ENCODE measurements around the gene GRID1. TPM values are rescaled to one million over a fixed set of nuclear protein-coding genes. Genes with fewer than 3 reads are reported as not detected.

The GRID1 gene
- total and polyA plus RNA-seq, 10 of the 15 experiments (the other 5 are each of a cell fraction or from before 2014, with no cell fraction given), result 0.04 to 0.62 (median 0.08) TPM; not detected in 5

GRCh38 chr10:86299562-86299961 lies 67.0 kb downstream of the GRID1 start (continued):
- TF ChIP-seq CTCF (IDR thresholded peaks at IDR 0.05 in 2 of 3, conservative IDR thresholded peaks at IDR 0.05 in 1 of 3; ENCODE audit: control insufficient read depth in 2 of 3, extremely low read depth in 1 of 3, insufficient read depth in 1 of 3, low read depth in 3 of 3, low read length in 3 of 3) (no peak), ATF2 (IDR thresholded peaks at IDR 0.05; ENCODE audit: low read length) (no peak), ESRRA (IDR thresholded peaks at IDR 0.05; ENCODE audit: low read length) (no peak), GABPA (IDR thresholded peaks at IDR 0.05; ENCODE audit: low read depth) (no peak), NR2C2 (IDR thresholded peaks at IDR 0.05; ENCODE audit: borderline replicate concordance, control insufficient read depth, insufficient read length, low read depth) (no peak), WRNIP1 (IDR thresholded peaks at IDR 0.05; ENCODE audit: borderline replicate concordance, low read depth, low read length) (no peak), IKZF2 (IDR thresholded peaks at IDR 0.05) (no peak), NFYB (IDR thresholded peaks at IDR 0.05; ENCODE audit: insufficient read depth, low read depth, low read length) (no peak), HDAC6 (IDR thresholded peaks at IDR 0.05; ENCODE audit: unreplicated experiment) (no peak), DPF2 (IDR thresholded peaks at IDR 0.05) (no peak)

GRCh38 chr10:86298501-86299001 lies 68.0 kb downstream of the GRID1 start:
- ChIA-PET CTCF (no interaction called here), RAD21 (ENCODE audit: unreplicated experiment) (no interaction called here), SMC1A (ENCODE audit: uncharacterized antibody, unreplicated experiment) (no interaction called here), POLR2A (no interaction called here)
- H3K4me2 ChIP-seq (ENCODE audit: control insufficient read depth, insufficient read depth), result no peak overlapping the region
- FAIRE-seq (no peak), ATAC-seq (no peak), DNase-seq (ENCODE audit: low read depth, low spot score) (no peak)
- no peaks in the 10 kb centered on the region for H3K9me3 ChIP-seq (replicated peaks; ENCODE audit: control insufficient read depth, insufficient read depth, low read length)
- peaks cover 3% of the 10 kb centered on the region; the same call in 1 of the 2 replicates for H4K20me1 ChIP-seq (ENCODE audit: control insufficient read depth, insufficient read depth)
- no peak overlapping the region for H3K27ac ChIP-seq (ENCODE audit: control insufficient read depth, insufficient read depth)
- H3K27me3 ChIP-seq (replicated peaks in 1 of 2; ENCODE audit: control insufficient read depth in 2 of 2, insufficient read depth in 2 of 2, low read length in 1 of 2), result peaks cover 0 to 1% of the 10 kb centered on the region in 2 experiments; a peak in 2 of 4 replicates
- H3K4me1 ChIP-seq (ENCODE audit: control insufficient read depth, insufficient read depth, low read length), result no peaks in the 10 kb centered on the region
- H3K79me2 ChIP-seq (ENCODE audit: control insufficient read depth, insufficient read depth, low read length), result no peaks in the 10 kb centered on the region
- H3K9ac ChIP-seq (ENCODE audit: control insufficient read depth, insufficient read depth, low read length), result no peak overlapping the region
- H3K4me3 ChIP-seq, result no peak overlapping the region
- 14% methylated on average over 9 of the region's 9 CpGs for WGBS (ENCODE audit: insufficient coverage, insufficient replicate concordance, low lambda C conversion rate, missing lambda C conversion rate)
- H3K36me3 ChIP-seq (ENCODE audit: control insufficient read depth in 2 of 2, insufficient read depth in 2 of 2, low read length in 1 of 2), result no peaks in the 10 kb centered on the region
- BruUV-seq (replicated peaks), result no TSS peak
- intact Hi-C loops (cut with micrococcal nuclease; ENCODE audit: unreplicated experiment) (no loop called here), in situ Hi-C loops (cut with MboI) (no loop called here)
- H2AFZ ChIP-seq (ENCODE audit: control insufficient read depth, low read depth, low read length), result no peak overlapping the region
- no peak for TF ChIP-seq CHD4 (IDR thresholded peaks at IDR 0.05)
- no peak for TF ChIP-seq ZBTB4 (CRISPR knock-in tag; IDR thresholded peaks at IDR 0.05)
- TF ChIP-seq MYB (IDR thresholded peaks at IDR 0.05; ENCODE audit: borderline replicate concordance, low read depth, low read length), result no peak
- no peak for TF ChIP-seq SIX5 (IDR thresholded peaks at IDR 0.05; ENCODE audit: low read depth, low read length, severe bottlenecking)
- TF ChIP-seq KLF5 (IDR thresholded peaks at IDR 0.05; ENCODE audit: partially characterized antibody), result no peak
- no peak for TF ChIP-seq EZH2 (IDR thresholded peaks at IDR 0.05; ENCODE audit: borderline replicate concordance, control insufficient read depth, low read depth, low read length)
- no peak for TF ChIP-seq RAD21 (IDR thresholded peaks at IDR 0.05; ENCODE audit: insufficient read depth, low read depth, low read length)
- no peak for TF ChIP-seq BRCA1 (IDR thresholded peaks at IDR 0.05; ENCODE audit: low read depth, low read length)
